HG02885 (cell line): ENCODE results near the gene IGFN1.
"Not testable (repeated sequence)": the region's sequence is repeated elsewhere in the genome, so short reads cannot be mapped to it uniquely, and the experiment has no call there.

ENCODE experiments used
- ATAC-seq: cut with Tn5 transposase; IDR thresholded peaks from one replicate; pipeline ENCODE4 v1.9.1; 2021; ENCODE audit warnings: mild to moderate bottlenecking; ENCODE audit not compliant: unreplicated experiment, poor library complexity

The IGFN1 gene

DNA sequence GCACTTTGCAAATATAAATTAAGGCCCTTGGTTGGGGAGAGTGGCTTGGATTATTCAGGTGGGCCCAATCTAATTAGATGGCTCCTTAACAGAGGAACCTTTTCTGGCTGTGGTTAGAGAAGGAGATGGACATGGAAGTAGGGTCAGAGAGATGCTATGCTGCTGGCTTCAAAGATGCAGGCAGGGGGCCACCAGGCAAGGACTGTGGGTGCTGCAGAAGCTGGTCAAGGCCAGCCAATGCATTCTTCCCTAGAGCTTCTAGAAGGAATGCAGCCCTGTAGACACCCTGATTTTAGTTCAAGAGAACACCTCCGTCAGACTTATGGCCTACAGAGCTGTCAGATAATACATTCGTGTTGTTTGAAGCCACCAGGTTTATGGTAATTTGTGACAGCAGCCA is 32.7 kb upstream of the IGFN1 start:
- ATAC-seq, result no peak

DNA sequence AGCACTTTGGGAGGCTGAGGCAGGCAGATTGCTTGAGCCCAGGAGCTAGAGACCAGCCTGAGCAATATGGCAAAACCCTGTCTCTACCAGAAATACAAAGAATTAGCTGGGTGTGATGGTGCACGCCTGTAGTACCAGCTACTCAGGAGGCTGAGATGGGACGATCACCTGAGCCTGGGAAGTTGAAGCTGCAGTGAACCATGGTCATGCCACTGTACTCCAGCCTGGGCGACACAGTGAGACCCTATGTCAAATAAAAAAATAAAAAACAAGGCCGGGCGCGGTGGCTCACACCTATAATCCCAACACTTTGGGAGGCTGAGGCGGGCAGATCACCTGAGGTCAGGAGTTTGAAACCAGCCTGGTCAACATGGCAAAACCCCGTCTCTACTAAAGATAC is 27.6 kb upstream of the IGFN1 start:
- not testable (repeated sequence) for ATAC-seq

DNA sequence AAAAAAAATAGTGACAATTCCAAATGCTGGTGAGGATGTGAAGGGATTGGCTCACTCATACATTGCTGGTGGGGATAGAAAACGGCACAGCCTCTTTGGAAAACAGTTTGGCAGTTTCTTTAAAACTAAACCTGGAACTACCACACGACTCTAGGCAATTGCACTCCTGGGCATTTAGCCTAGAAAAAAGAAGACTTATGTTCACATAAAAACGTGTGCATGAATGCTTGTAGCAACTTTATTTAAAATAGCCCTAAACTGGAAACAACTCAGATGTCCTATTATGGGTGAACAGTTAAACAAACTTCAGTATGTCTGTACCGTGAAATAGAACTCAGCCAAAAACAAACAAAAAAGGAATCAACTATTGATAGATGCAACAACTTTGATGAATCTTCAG is 26.9 kb upstream of the IGFN1 start:
- ATAC-seq, result no peak

DNA sequence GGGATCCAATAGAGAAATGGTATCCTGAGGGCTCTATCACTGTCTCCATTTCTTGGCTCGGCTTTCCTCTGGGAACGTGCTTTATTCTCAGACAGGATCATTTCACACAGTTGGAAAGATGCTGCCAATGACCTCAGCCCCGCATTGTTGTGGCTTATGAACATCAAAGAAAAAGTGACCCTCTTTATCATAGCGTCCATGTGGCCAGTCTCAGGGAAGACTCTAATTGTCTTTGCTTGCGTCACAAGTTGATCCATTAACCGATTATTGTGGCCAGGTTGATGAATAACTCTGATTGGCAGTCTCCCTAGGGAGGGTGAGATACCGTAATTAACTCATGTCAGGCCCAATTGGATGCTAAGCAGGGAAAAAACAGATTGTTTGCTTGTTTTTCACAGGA is 26.0 kb upstream of the IGFN1 start:
- no peak for ATAC-seq

DNA sequence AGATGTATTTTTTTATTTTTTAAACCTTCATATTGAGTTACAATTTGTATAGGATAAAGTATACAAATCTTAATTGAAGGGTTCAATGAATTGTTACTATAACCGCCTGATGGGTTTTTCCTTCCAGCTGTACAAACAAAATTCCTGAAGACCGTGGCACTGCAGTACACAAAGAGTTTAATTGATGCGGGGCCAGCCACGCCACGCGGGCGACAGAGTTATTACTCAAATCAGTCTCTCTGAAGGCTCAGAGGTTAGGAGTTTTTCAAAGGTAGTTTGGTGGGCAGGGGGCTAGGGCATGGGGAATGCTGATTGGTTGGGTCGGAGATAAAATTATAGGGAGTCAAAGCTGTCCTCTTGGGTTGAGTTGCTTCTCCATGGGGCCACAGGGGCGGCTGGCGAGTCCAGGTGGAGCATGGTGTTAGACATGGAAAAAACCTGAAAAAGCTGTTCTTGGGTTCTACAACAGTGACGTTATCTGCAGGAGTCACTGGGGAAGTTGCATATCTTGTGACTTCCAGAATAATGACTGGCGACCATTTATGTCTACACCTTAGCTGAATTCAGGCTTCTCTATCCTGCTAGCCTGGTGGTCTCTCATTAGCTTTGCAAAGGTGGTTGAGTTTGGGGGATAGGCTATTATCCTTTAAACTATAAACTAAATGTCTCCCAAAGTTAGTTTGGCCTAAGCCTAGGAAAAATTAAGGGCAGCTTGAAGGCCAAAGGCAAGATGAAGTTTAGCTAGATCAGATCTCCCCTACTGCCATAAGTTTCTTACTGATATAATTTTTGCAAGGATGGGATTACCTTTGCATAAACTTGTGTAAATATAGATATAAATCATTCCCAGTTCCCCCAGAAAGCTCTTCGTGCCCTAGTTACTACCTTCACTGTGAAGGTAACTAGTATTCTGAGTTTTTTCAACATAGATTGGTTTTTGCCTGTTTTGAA is 23.3 kb upstream of the IGFN1 start:
- no peak for ATAC-seq

DNA sequence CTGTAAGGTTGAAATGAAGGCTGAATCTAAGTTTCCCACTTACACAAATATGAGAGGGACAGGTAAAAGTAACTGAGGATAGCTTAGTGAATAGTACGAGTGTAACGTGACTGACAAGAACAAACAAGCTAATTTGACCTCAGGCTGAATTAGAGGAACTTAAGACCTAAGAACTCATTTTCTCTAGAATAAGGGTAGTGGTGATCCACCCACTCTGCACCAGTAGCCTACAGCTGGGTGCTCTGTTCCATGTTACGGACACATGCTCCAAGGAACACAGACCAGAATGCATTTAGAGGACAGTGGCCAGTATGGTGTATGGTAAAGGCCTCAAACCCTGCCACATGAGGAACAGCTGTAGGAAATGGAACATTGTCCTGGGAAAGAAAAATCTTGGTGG is 21.4 kb upstream of the IGFN1 start:
- no peak for ATAC-seq

DNA sequence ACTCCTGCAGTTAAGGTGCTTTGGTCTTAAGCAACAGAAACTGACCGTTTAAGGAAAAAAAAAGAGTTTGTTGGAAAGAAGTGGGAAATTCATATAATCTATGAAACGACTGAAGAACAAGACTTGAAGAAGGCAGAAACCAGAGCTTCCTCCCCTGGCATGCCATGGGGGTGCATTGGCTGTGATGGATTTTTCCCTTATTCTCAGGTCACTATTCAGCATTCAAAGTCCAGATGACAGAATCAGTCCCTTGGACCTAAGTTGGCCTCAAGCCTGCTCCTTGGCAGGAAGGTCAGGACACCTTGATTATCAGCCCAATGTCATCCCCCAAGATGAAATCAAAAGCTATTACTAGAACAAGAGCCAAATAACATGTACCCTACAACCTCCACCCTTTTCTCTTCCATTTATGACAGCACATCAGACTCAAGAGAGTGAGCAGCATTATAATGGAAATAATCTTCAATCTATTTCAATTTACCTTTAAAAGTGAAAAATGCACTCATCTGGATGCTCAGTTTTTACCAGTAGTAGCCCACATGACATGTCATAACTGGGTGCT is 20.6 kb upstream of the IGFN1 start:
- ATAC-seq, result no peak

DNA sequence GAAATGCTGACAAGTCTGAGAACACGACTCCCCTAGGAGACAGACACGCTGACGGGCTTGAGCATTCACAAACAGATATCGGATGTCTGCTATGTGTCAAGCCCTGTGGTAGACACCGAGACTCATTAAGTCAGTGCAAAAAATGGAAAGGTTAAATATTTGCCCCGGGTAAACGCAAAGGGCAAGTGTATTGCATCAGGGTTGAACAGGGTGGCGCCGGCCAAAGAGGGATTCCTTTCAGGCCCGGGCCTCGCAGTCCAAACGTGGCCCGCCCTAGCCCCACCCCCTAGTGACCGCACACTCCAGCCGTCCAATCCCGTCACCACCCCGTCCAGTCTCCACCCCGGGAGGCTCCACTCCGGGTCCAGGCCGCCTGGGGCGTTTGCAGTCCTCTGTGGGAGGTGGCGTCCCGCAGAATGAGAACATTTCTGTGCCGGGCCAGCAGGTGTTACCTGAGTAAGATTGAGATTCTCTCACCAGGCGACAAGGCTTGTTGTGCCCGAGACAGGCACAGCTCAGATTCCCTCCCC is 20.0 kb upstream of the IGFN1 start:
- peak; percentile 97 for ATAC-seq

DNA sequence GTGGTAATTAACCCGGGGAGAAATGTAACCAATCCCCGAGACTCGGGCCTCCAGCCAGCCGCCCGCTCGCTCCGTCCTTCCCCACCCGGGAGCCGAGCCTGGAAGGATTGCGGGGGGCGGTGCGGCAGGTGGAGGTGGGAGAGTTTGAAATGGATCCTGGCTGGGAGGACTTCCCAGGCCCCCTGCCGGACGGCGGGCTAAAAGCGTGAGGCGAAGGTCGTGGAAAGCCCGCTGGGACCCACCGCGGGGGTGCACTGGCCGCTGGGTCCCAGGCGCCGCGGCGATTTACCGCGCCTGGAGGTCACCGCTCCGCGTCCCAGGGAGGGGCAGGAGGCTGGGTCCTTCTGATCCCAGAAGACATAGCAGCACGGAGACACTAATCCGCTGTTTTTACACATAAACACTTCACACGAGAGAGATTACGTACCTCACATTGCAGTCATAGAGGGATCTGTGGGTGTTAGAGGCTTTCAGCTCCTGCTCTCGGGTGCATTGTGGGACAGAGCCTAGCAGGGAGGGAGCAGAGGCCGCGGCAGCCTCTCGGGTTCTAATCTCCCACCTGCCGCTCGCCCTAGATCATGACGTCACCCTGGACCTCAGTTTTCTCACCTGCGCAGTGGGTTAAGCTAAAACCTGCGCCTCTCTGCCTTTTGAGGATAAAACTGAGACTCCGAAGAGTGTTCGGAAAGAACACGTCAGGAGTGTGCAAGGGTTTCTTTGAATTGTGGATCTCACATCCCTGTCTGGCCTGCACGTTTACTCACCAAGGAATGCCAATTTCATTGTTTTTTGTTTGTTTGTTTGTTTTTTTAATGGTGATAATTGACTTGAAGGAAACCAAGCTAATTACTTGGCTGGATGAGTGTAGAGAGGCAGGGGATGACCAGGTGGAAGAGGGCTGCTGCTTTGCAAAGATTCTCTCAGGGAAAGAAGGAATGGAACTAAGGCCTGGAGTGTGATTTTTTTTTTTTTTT is 19.3 kb upstream of the IGFN1 start:
- peak; percentile 58 for ATAC-seq

DNA sequence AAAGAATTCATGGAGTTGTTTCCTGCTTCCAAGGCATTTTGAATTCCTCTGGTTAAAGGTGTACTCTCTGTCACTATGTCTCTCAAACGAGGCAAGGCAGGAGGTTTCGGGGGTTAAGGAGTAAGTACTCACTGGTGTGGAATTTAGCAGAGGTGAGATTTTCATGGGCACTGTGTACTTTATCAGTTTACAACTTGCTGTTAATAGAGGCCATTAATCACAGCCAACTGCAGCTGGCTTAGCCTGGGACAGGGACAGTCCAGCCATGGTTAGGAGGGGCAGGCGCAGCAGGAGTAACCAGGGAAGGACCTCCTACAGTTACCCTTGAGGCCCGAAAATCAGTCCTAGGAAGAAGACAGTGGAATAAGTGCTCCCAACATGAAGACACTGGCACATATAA is 18.3 kb upstream of the IGFN1 start:
- no peak for ATAC-seq

DNA sequence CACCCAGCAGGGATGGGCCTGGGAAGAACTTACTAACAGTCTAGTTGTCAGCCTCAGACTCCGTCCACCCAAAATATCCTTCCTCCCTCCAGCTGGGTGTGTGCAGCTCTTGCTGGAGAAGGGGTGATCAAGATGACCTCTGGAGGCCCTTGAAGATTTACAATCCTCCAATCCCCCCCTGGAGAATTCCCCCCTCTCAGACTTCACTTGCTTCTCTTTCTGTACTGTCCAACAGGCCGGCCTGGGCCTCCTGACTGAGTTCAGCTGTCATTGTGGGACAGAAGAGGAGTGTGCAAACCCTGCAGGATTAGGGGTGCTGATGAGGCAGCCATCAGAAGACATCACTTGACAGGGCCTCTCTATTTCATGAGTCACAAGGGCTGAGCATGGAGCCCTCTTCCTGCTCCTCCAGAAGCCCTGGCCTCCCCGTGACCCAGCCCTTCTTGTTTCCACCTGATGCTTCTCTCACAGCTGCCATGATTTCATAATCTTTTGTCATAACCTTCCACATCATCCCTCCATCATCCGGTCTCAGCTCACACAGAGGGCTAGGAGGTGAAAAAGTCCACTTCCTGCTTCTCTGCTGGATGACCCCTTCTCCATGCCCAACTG is 17.5 kb upstream of the IGFN1 start:
- ATAC-seq, result no peak

DNA sequence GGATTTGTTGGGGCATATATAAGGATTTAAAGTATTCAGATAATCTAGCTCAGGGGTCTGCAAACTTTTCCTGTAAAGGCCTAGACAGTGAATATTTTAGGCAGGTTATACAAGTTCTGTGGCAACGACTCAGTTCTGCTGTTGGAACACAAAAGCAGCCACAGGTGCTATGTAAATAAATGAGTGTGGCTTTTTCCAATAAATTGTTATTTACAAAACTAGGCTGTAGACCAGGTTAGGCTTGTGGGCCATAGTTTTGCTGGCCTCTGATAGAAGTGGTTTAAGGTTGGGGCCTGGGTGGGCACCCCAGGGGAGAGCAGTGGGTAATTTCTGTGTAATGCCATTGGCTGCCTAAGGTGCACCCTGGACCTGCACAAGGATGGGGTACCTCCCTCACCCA is 16.9 kb upstream of the IGFN1 start:
- ATAC-seq, result no peak

DNA sequence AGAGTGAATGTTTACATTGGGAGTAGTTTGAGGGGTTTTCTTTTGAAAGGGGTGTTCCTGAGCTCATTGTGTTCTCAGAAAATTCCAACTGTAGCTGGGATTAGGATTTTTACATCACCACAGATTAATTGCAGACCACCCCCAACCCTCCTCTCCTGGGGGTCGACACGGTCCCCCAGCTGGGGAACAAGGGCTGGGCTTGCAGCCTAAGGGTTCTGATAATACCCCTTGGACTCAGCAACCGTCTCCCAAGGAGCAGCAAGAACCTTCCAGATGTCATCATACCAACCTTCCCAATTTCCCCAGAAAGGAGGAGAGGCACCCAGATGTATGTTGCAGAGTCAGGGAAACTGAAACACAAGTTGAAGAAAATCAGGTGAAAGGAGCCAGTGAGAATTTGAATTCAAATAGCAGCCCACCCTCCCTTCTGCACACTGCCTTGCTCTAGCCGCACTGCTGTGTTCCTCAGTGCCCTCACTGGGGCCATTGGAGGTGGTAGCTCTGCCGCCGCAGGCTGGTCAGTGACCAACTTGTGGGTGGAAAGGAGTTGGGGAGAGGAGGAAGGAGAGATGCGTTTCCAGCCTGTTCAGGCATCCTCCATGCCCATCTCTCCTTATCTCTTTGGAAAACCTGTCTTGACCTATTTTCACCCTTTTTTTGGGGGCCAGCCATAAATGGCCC is 14.7 kb upstream of the IGFN1 start:
- ATAC-seq, result no peak

DNA sequence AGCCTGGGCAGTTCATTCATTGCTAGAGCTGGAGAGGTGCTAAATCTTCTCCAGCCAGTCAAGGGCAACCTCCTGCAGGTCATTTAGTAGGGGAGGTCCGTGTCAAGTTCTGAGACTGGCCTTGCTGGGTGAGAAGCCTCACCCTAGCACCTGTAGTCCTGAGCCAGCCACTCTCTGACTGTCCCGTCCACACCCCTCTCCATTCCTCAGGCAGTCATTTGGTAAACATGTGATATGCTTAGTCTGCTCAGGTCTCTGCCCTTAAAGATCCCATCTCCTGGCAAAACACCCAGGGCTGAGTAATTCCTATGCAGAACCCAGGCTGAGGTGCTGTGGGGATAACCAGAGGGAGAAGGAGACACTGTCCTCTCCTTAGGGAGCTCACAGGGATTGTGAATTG is 13.7 kb upstream of the IGFN1 start:
- ATAC-seq, result no peak

DNA sequence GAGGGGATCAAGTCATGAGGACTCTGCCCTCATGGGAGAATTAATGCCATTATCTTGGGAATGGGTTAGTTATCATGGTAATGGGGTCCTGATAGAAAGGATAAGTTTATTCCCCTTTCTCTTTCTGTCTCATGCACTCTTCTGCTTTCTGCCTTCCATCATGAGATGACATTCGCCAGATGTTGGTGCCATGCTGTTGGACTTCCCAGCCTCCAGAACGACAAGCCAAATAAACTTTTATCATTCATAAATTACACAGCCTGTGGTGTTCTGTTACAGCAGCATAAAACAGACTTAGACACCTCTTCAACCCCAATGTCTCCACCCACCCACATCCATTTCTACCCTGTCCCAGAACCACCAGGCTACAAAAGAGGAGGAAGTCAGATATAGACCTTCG is 11.9 kb upstream of the IGFN1 start:
- ATAC-seq, result no peak

DNA sequence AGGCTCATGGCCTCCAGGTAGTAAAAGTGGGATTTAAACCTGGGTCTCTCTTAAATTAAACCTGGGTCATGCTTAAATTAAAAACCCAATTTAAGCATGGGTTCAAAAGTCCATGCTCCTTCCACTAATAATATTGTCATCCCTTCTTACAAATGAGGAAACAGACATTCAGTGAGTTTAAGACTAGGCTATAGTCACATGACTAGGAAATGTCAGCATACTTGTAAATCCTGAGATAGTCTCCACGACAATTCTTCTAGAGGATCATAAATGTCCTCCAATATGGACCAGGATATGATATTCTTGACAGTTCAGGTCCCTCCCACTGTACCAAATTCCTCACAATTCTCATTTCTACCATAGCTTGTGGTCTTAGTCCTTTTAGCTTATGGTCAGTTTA is 10.5 kb upstream of the IGFN1 start:
- no peak for ATAC-seq

DNA sequence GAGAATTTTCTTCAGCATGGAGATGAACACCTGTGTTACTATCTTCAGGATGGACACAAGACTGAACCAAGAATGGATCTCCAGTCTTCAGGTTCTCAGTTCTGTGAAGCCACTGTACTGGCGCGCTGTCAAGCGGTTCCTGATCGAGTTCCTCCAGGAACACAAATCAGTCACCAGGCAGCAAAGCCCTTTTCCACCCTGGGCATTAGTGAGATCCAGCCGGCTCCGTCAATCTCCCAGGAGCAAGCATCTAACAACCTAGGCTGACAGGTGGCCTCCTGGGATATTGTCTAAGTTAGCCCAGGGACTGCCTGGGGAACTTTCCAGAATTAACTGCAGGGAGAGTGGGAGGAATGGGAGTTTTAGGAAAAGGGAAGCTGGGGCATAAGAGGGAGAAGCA is 9.7 kb upstream of the IGFN1 start:
- no peak for ATAC-seq

DNA sequence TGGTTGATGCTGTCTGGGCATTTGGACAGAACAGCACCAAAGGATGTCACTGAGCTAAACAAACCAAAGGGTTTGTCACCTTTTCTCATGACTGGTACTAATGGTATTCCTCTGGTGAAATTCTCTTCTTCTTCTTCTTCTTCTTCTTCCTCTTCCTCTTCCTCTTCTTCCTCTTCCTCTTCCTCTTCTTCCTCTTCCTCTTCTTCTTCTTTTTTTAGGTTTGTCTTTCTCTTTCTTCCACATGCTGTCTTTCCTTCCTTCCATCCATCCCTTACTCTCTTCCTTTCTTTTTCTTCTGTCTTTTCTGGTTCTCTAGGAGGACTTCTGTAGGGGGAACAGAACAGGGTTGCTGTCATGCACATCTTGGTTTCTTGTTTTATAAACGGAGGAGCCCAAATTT is 9.3 kb upstream of the IGFN1 start:
- no peak for ATAC-seq

DNA sequence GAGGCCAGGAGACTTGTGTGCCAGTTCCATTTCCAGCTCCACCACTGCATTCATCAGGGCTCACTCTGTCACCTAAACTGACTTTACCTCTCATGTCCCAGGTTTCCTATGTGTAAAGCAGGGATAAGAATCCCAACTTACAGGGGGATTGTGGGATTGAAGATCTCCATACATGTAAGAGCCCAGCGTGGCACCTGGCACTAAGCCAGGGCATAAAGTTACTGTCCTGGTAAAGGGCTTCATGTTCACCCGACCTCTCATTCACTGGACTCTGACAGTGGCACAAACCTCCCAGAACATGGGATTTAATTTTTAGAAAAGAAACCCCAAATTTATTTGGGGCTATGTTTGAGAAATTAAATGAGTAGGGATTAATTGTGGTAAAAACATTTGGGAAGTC is 8.9 kb upstream of the IGFN1 start:
- no peak for ATAC-seq

DNA sequence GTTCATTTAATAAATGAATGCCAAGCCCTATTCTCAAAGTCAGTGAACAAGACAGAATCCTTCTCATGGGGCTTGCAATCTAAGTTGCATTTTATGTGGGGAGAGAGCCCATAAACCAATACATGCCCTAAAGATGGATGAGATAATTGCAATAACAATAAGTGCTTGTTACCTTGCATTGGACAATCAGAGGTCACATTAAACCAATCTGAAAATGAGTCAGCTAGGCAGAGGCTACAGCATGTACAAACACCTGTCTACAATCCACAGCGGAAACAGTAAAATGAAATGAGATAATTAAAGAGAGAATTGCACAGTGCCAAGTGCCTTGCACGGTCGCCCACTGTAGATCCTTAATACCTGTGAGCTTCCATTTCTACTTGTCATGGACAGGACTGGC is 7.4 kb upstream of the IGFN1 start:
- no peak for ATAC-seq
